ENCODE measurements around the gene GSX1. TPM values are rescaled to one million over a fixed set of nuclear protein-coding genes. Genes with fewer than 3 reads are reported as not detected.

The GSX1 gene
- total and polyA plus RNA-seq, 4 donors, result not detected

GRCh38 chr13:27793507-27794367 lies 1.5 kb downstream of the GSX1 start:
- peaks cover 18 to 33% (median 21%) of the 10 kb centered on the region in 4 donors for H3K4me1 ChIP-seq (ENCODE audit: control insufficient read depth in 4 of 4, insufficient read depth in 4 of 4, low read length in 3 of 4)
- no peak for DNase-seq (ENCODE audit: low spot score)
- no peak overlapping the region for H3K4me3 ChIP-seq (ENCODE audit: low read depth in 1 of 3, low read length in 3 of 3)

GRCh38 chr13:27794368-27794691 lies 2.0 kb downstream of the GSX1 start:
- H3K27me3 ChIP-seq (ENCODE audit: control insufficient read depth in 4 of 4, insufficient read depth in 4 of 4, low read length in 3 of 4), result peaks cover 4 to 37% (median 26%) of the 10 kb centered on the region in 4 donors
- no peak overlapping the region for H3K4me3 ChIP-seq (ENCODE audit: low read depth in 1 of 3, low read length in 3 of 3)
- no peak for DNase-seq (ENCODE audit: low spot score)
- H3K9me3 ChIP-seq (ENCODE audit: control insufficient read depth in 4 of 4, low read length in 3 of 4), result no peaks in the 10 kb centered on the region
- H3K9ac ChIP-seq (ENCODE audit: low read depth in 1 of 2, low read length in 2 of 2), result no peak overlapping the region
- TF ChIP-seq SP1 (IDR thresholded peaks at IDR 0.05) (no peak), TAF1 (conservative IDR thresholded peaks at IDR 0.05) (no peak), RAD21 (IDR thresholded peaks at IDR 0.05) (no peak), HNF4A (conservative IDR thresholded peaks at IDR 0.05) (no peak), JUND (IDR thresholded peaks at IDR 0.05) (no peak), ATF3 (IDR thresholded peaks at IDR 0.05) (no peak), FOXA2 (IDR thresholded peaks at IDR 0.05) (no peak), NR2F2 (IDR thresholded peaks at IDR 0.05) (no peak), RXRA (IDR thresholded peaks at IDR 0.05) (no peak), HNF4G (IDR thresholded peaks at IDR 0.05) (no peak), REST (IDR thresholded peaks at IDR 0.05) (no peak), ZBTB33 (IDR thresholded peaks at IDR 0.05) (no peak)
- peaks cover 18 to 32% (median 21%) of the 10 kb centered on the region in 4 donors for H3K4me1 ChIP-seq (ENCODE audit: control insufficient read depth in 4 of 4, insufficient read depth in 4 of 4, low read length in 3 of 4)
- no peak overlapping the region for H3K27ac ChIP-seq (ENCODE audit: low read depth in 1 of 2, low read length in 2 of 2)
- no peaks in the 10 kb centered on the region for H3K36me3 ChIP-seq (ENCODE audit: control insufficient read depth in 4 of 4, insufficient read depth in 3 of 4, low read depth in 1 of 4, low read length in 3 of 4)
- WGBS, result 10% methylated on average over 11 of the region's 11 CpGs

More at GRCh38 chr13:27793507-27794367, 1.5 kb downstream of the GSX1 start:
- no peak overlapping the region for H3K27ac ChIP-seq (ENCODE audit: low read depth in 1 of 2, low read length in 2 of 2)
- peaks cover 4 to 37% (median 30%) of the 10 kb centered on the region in 4 donors for H3K27me3 ChIP-seq (ENCODE audit: control insufficient read depth in 4 of 4, insufficient read depth in 4 of 4, low read length in 3 of 4)
- no peak overlapping the region for H3K9ac ChIP-seq (ENCODE audit: low read depth in 1 of 2, low read length in 2 of 2)
- H3K9me3 ChIP-seq (ENCODE audit: control insufficient read depth in 4 of 4, low read length in 3 of 4), result no peaks in the 10 kb centered on the region
- H3K36me3 ChIP-seq (ENCODE audit: control insufficient read depth in 4 of 4, insufficient read depth in 3 of 4, low read depth in 1 of 4, low read length in 3 of 4), result no peaks in the 10 kb centered on the region
- WGBS, result 7% methylated on average over 63 of the region's 63 CpGs
- TF ChIP-seq JUND (IDR thresholded peaks at IDR 0.05), result no peak
- TF ChIP-seq EGR1 (IDR thresholded peaks at IDR 0.05; ENCODE audit: low read depth in 2 of 2), result no peak
- TF ChIP-seq ATF3 (IDR thresholded peaks at IDR 0.05), result no peak
- no peak for TF ChIP-seq ZBTB33 (IDR thresholded peaks at IDR 0.05)

Measured in liver (tissue), 9 donors.